Hepatocyte (in vitro differentiated cells): ENCODE measurements around the gene KCNMA1. TPM values are rescaled to one million over a fixed set of nuclear protein-coding genes. Genes with fewer than 3 reads are reported as not detected.

Experiments used
- DNase-seq: peaks from one replicate; pipeline ENCODE4 v3.0.0-alpha.2; 2016; ENCODE audit warnings: low spot score
- H2AFZ ChIP-seq: fragments of 200-600 bp; sonication (generic); 2 replicates; pipeline ENCODE4 v1.6.0; 2016; ENCODE audit warnings: antibody characterized with exemption, mild to moderate bottlenecking
- H3K27ac ChIP-seq: fragments of 200-600 bp; sonication (generic); 2 replicates; pipeline ENCODE4 v1.5.1; 2016; ENCODE audit warnings: mild to moderate bottlenecking
- H3K27me3 ChIP-seq: fragments of 200-600 bp; sonication (generic); 2 replicates; pipeline ENCODE4 v1.6.1; 2016
- H3K36me3 ChIP-seq: fragments of 200-600 bp; sonication (generic); replicated peaks from 2 replicates; pipeline ENCODE4 v1.5.1; 2016; ENCODE audit warnings: low read depth; ENCODE audit not compliant: insufficient read depth
- H3K4me1 ChIP-seq: fragments of 200-600 bp; sonication (generic); 2 replicates; pipeline ENCODE4 v1.5.1; 2016; ENCODE audit warnings: mild to moderate bottlenecking, moderate library complexity; ENCODE audit not compliant: insufficient read depth
- H3K4me2 ChIP-seq: fragments of 200-600 bp; sonication (generic); 2 replicates; pipeline ENCODE4 v1.6.0; 2016
- H3K4me3 ChIP-seq: fragments of 200-600 bp; sonication (generic); 2 replicates; pipeline ENCODE4 v1.5.1; 2016; ENCODE audit warnings: mild to moderate bottlenecking
- H3K79me2 ChIP-seq: fragments of 200-600 bp; sonication (generic); 2 replicates; pipeline ENCODE4 v1.6.0; 2017; ENCODE audit warnings: mild to moderate bottlenecking
- H3K9me2 ChIP-seq: fragments of 200-600 bp; sonication (generic); replicated peaks from 2 replicates; pipeline ENCODE4 v1.6.0; 2017; ENCODE audit warnings: mild to moderate bottlenecking; ENCODE audit not compliant: insufficient read depth
- H3K9me3 ChIP-seq: fragments of 200-600 bp; sonication (generic); 2 replicates; pipeline ENCODE4 v1.5.1; 2016; ENCODE audit warnings: low read depth, mild to moderate bottlenecking
- H4K20me1 ChIP-seq: fragments of 200-600 bp; sonication (generic); 2 replicates; pipeline ENCODE4 v1.6.0; 2016; ENCODE audit warnings: mild to moderate bottlenecking; ENCODE audit not compliant: insufficient read depth, poor library complexity, severe bottlenecking
- EZH2 ChIP-seq: fragments of 200-600 bp; sonication (generic); IDR thresholded peaks from 2 replicates; pipeline ENCODE4 v1.6.1; 2016; ENCODE audit warnings: antibody characterized with exemption, mild to moderate bottlenecking, borderline replicate concordance
- EZH2phosphoT487 ChIP-seq: fragments of 200-600 bp; sonication (generic); IDR thresholded peaks from one replicate; pipeline ENCODE4 v1.6.1; 2018; ENCODE audit warnings: antibody characterized with exemption, mild to moderate bottlenecking, low read depth, moderate library complexity; ENCODE audit not compliant: unreplicated experiment, severe bottlenecking
- WGBS: methylation state at CpG from one replicate; pipeline ENCODE4 v1.1.6; 2016; ENCODE audit warnings: low lambda C conversion rate; ENCODE audit errors: missing lambda C conversion rate; 5-methylcytosine and 5-hydroxymethylcytosine counted together
- polyA plus RNA-seq: library from polyadenylated mRNA; unstranded; fragments of >200 nt; fragmentation: Nextera tagmentation; extraction: Ambion mirVana; gene quantifications from 2 replicates; pipeline ENCODE4 v1.2.1, GENCODE V29; 2016
- total RNA-seq: library from RNA; depleted of rRNA; stranded (reverse); fragments of >200 nt; gene quantifications from 2 replicates; pipeline ENCODE4 v1.2.3, GENCODE V29; 2014
- TF ChIP-seq, protein P1 (sequence below): fragments of 200-600 bp; sonication (generic); IDR thresholded peaks from 2 replicates; pipeline ENCODE4 v1.5.1; 2016; ENCODE audit warnings: antibody characterized with exemption, mild to moderate bottlenecking; ENCODE audit not compliant: poor library complexity

KCNMA1 gene
- total and polyA plus RNA-seq, 2 experiments from 2014 or later = 42.6 to 73.3 TPM

DNA sequence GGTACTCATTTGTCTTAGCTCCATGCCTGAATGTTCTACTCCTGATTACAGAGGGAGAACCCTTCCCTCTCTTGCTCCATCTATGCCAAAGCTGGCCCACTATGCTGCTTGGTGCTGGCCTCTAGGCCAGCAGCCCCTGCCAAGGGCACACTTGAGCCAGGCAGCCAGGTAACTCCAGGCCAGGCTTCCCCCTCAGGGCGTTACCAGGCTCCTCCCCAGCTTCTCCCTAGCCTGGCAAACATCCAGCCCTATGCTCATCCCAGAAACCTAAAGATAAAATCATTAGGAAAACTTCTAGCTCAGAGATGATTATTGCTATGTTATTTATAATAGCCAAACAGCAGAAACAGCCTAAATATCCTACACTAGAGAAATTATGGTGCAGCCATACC is 103.7 kb downstream of the KCNMA1 start:
- H3K27ac ChIP-seq = peak overlapping the region; percentile 30
- H3K4me2 ChIP-seq = no peak overlapping the region
- no peaks in the 10 kb centered on the region for H3K27me3 ChIP-seq
- WGBS = 50% methylated on average over 1 of the region's 1 CpG
- TF ChIP-seq, protein P1, sequence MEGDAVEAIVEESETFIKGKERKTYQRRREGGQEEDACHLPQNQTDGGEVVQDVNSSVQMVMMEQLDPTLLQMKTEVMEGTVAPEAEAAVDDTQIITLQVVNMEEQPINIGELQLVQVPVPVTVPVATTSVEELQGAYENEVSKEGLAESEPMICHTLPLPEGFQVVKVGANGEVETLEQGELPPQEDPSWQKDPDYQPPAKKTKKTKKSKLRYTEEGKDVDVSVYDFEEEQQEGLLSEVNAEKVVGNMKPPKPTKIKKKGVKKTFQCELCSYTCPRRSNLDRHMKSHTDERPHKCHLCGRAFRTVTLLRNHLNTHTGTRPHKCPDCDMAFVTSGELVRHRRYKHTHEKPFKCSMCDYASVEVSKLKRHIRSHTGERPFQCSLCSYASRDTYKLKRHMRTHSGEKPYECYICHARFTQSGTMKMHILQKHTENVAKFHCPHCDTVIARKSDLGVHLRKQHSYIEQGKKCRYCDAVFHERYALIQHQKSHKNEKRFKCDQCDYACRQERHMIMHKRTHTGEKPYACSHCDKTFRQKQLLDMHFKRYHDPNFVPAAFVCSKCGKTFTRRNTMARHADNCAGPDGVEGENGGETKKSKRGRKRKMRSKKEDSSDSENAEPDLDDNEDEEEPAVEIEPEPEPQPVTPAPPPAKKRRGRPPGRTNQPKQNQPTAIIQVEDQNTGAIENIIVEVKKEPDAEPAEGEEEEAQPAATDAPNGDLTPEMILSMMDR = no peak
- TF ChIP-seq EZH2phosphoT487 (no peak), EZH2 (no peak)
- H3K36me3 ChIP-seq = no peaks in the 10 kb centered on the region
- no peaks in the 10 kb centered on the region for H4K20me1 ChIP-seq
- no peak for DNase-seq
- no peaks in the 10 kb centered on the region for H3K79me2 ChIP-seq
- no peaks in the 10 kb centered on the region for H3K9me3 ChIP-seq
- H3K4me3 ChIP-seq = no peak overlapping the region
- H3K4me1 ChIP-seq = peaks cover 14% of the 10 kb centered on the region
- H3K9me2 ChIP-seq = no peaks in the 10 kb centered on the region
- no peak overlapping the region for H2AFZ ChIP-seq

DNA sequence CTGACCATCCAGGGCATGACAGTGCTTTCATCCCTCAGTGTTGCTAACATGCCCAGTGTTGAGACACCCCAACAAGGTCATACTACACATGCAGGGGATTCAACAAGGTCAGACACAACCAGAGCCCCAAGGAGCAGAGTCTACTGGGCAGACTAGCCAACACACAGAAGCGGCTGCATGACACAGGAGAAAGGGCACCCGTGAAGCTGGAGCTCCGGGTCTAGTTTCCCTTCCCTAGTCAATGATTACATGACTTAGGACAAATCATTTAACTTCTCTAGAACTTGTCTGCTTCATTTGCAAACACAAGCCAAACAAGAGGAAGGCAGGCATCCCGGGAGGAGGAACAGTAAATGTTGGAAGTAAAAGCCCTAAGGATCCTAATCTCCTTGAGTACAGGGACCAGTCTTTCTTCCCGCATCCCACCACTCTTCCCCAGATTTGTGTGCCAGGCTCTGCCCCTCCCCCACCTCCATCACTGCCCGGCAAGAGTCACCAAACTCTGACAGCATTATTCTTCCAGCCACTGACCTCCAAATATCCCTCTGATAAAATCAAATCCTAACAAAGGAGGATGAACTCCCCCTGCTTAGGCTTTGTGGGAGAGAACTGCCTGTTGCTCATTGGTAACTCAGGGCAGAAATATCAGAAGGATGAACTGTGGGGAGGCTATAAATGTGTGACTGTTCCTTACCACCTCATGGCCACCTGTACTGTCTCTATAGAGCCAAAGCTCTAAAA is 104.3 kb downstream of the KCNMA1 start:
- peak overlapping the region; percentile 30 for H3K27ac ChIP-seq
- H2AFZ ChIP-seq = no peak overlapping the region
- no peaks in the 10 kb centered on the region for H3K27me3 ChIP-seq
- no peak overlapping the region for H3K4me3 ChIP-seq
- no peaks in the 10 kb centered on the region for H4K20me1 ChIP-seq
- no peak for TF ChIP-seq EZH2
- TF ChIP-seq EZH2phosphoT487 = no peak
- TF ChIP-seq, protein P1 = no peak
- H3K4me2 ChIP-seq = no peak overlapping the region
- H3K79me2 ChIP-seq = no peaks in the 10 kb centered on the region
- peaks cover 14% of the 10 kb centered on the region for H3K4me1 ChIP-seq
- no peaks in the 10 kb centered on the region for H3K36me3 ChIP-seq
- WGBS = 51% methylated on average over 6 of the region's 6 CpGs
- H3K9me2 ChIP-seq = no peaks in the 10 kb centered on the region
- H3K9me3 ChIP-seq = no peaks in the 10 kb centered on the region
- DNase-seq = peak; percentile 46

DNA sequence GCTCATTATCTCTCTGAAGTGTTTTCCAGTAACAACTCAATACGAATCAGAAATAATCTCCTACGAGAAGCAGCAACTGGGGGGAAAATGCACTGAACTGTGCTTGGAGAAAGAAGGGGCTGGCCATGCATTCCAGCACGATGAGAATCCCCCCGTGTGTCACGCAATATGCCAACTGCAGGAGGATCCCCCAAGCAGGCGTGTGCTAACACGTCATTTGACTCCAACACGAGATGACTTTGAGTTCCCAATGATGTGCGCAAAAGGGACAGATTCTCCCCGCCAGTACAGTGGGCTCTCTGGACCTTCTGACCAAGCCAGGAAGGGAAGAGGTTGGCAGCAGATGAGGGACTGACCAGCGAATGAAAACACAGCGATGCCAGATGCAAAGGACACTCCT is 105.5 kb downstream of the KCNMA1 start:
- Histone ChIP-seq H3K9me3 (no peaks in the 10 kb centered on the region), H3K4me1 (peaks cover 14% of the 10 kb centered on the region), H3K79me2 (no peaks in the 10 kb centered on the region), H3K36me3 (no peaks in the 10 kb centered on the region), H3K9me2 (no peaks in the 10 kb centered on the region), H3K27me3 (no peaks in the 10 kb centered on the region), H3K4me3 (no peak overlapping the region), H4K20me1 (no peaks in the 10 kb centered on the region), H2AFZ (no peak overlapping the region), H3K4me2 (no peak overlapping the region), H3K27ac (no peak overlapping the region)
- DNase-seq = no peak
- 78% methylated on average over 12 of the region's 12 CpGs for WGBS
- no peak for TF ChIP-seq EZH2phosphoT487
- TF ChIP-seq, protein P1 = no peak
- TF ChIP-seq EZH2 = no peak
